A673 (cell line): ENCODE data around the gene ITK.

Experiments used
- CTCF ChIP-seq: fragments of 300-800, 200-600 bp; sonication (generic); conservative IDR thresholded peaks from 2 replicates; pipeline ENCODE4 v1.5.1; 2017; ENCODE audit warnings: low read depth, mild to moderate bottlenecking, antibody characterized with exemption, low read length, moderate library complexity, mixed read lengths
- EZH2 ChIP-seq: fragments of 200-600 bp; sonication (generic); IDR thresholded peaks from 2 replicates; pipeline ENCODE4 v1.6.1; 2017; ENCODE audit warnings: borderline replicate concordance, low read depth, mild to moderate bottlenecking, mixed read lengths, antibody characterized with exemption, low read length; ENCODE audit not compliant: poor library complexity, severe bottlenecking

DNA sequence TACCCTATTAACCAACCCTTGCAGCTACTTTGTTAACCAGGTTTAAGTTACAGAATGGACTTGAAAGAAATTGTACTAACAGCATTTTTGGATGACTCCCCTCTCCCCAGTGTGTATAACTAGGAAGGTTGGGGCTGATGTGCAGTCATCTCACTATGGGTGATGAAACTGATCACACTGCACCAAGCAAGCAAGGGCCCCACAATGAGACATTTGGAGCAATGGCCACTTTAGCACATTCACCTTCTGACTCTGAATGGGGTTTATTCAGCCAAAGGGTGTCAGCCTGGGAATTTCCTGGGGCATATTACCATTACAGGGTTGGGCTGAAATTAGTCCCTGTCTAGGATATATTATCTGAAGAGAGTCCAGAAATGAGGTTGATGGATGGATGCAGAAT is 66.6 kb downstream of the ITK start:
- no peak for TF ChIP-seq CTCF
- TF ChIP-seq EZH2 = no peak
